ENCODE results near the gene NOS3.

Gene NOS3

GRCh38 chr7:150965273-150965830 is 25.5 kb upstream of the NOS3 start:
- no peak for DNase-seq

GRCh38 chr7:150966002-150966401 is 24.8 kb upstream of the NOS3 start:
- no peak for DNase-seq

GRCh38 chr7:150967349-150967748 is 23.5 kb upstream of the NOS3 start:
- no peak for DNase-seq

- DNase-seq, result no peak
Measured at GRCh38 chr7:150968056-150968733, 22.6 kb upstream of the NOS3 start.

- no peak for DNase-seq
Measured at GRCh38 chr7:150968734-150969372, 22.0 kb upstream of the NOS3 start.

- DNase-seq, result no peak
Measured at GRCh38 chr7:150969475-150969874, 21.3 kb upstream of the NOS3 start.

- DNase-seq, result no peak
Measured at GRCh38 chr7:150970424-150970823, 20.4 kb upstream of the NOS3 start.

- DNase-seq, result no peak
Measured at GRCh38 chr7:150971242-150972022, 19.4 kb upstream of the NOS3 start.

- DNase-seq, result no peak
Measured at GRCh38 chr7:150972023-150972468, 18.8 kb upstream of the NOS3 start.

- DNase-seq, result no peak
Measured at GRCh38 chr7:150972741-150973140, 18.1 kb upstream of the NOS3 start.

- DNase-seq, result no peak
Measured at GRCh38 chr7:150973571-150974451, 17.0 kb upstream of the NOS3 start.

- peak; percentile 86 for DNase-seq
Measured at GRCh38 chr7:150974468-150975391, 16.1 kb upstream of the NOS3 start.

GRCh38 chr7:150975536-150976319 is 15.1 kb upstream of the NOS3 start:
- no peak for DNase-seq

- DNase-seq, result no peak
Measured at GRCh38 chr7:150976529-150977381, 14.1 kb upstream of the NOS3 start.

GRCh38 chr7:150977382-150978125 is 13.3 kb upstream of the NOS3 start:
- no peak for DNase-seq

- DNase-seq, result no peak
Measured at GRCh38 chr7:150978126-150978789, 12.6 kb upstream of the NOS3 start, which contains the start of gene KCNH2. TSS of gene KCNH2 (minus strand) at chr7:150978321. CDS start at chr7:150977913, 408 bp downstream.

- no peak for DNase-seq
Measured at GRCh38 chr7:150979713-150980390, 11.0 kb upstream of the NOS3 start.
